TTC549 (cell line): ENCODE data around the gene OARD1.
"Not testable (repeated sequence)": the region's sequence is repeated elsewhere in the genome, so short reads cannot be mapped to it uniquely, and the experiment has no call there.

Source experiments
- FAIRE-seq: peaks from 2 replicates; lab custom pipeline; 2012; peaks lifted over from hg19 to GRCh38; lab: Jason Lieb, UNC

The OARD1 gene, protein sequence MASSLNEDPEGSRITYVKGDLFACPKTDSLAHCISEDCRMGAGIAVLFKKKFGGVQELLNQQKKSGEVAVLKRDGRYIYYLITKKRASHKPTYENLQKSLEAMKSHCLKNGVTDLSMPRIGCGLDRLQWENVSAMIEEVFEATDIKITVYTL

DNA sequence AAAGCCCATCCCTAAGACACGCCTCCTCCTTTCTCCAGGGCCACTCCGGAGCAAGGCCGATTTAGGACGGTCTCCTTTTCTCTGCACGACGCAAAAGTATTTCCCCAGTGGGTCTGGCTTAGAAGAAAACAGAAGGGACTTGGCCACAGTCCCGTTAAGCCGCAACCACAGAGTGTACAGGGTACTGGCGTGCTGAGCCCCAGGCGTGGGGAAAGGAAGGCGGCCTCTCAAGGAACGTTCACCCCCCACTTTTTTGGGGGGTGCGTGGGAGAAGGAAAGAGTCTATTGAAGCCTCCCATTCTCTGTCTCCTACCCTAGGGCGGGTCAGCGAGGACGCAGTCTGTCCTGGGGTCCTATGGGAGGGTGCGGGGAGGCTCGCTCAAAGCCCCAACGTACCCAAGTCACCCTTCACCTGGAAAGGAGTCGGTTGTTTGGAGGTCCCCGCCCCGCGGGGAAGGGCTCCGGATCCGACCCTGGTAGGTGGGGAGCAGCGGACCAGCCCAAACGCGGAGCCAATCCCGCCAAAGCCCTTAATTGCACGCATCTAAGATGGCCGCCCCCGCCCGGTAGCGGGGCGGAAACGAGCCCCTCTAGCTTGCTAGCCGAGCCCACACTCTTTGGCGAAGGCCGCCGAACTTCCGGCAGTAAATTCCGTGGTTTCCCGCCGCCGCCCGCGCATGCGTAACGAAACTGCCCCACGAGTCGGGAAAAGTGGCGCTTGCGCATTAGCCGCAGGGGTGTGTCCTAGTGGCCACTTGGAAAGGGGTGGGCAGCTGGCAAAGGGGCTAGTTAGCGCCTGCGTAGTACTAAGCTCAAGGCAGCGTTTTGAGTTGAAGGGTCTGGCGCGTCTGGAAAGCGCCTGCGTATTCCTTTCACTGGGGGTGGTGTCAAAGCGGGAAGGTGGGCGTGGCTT is at the start of gene OARD1:
Gene OARD1 (minus strand): TSS at position 434 of the 913 bp plus-strand sequence. CDS start 722 bp downstream, outside the sequence.
- FAIRE-seq = peak; percentile 98

- FAIRE-seq = no peak
Measured at GRCh38 chr6:41120058-41120457, 47.9 kb upstream of the OARD1 start.

- no peak for FAIRE-seq
Measured at GRCh38 chr6:41119508-41119907, 47.4 kb upstream of the OARD1 start.

GRCh38 chr6:41115027-41115426 is 42.9 kb upstream of the OARD1 start:
- FAIRE-seq = not testable (repeated sequence)

GRCh38 chr6:41111017-41111416 is 38.9 kb upstream of the OARD1 start:
- no peak for FAIRE-seq

GRCh38 chr6:41103847-41104246 is 31.7 kb upstream of the OARD1 start:
- no peak for FAIRE-seq

DNA sequence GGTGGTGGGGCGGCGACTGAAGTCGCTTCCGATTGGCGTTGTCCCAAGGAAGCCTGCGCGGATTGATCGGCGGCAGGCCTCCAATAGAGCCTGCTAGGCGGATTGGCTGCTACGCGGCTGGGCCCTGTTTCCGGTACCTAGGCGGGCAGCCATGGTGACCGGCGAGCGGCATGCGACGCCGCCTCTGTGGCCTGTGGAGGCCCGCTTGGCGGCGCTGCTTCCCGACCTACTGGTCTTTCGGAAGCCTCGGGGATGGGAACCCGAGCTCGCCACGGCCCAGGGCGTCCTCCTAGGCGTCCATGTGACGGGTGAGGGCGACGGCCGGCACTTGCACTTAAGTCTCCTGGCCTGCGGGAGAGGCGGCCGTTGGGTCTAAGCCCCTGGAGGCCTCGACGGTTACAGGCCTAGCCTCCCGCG is 28.7 kb upstream of the OARD1 start:
- no peak for FAIRE-seq

DNA sequence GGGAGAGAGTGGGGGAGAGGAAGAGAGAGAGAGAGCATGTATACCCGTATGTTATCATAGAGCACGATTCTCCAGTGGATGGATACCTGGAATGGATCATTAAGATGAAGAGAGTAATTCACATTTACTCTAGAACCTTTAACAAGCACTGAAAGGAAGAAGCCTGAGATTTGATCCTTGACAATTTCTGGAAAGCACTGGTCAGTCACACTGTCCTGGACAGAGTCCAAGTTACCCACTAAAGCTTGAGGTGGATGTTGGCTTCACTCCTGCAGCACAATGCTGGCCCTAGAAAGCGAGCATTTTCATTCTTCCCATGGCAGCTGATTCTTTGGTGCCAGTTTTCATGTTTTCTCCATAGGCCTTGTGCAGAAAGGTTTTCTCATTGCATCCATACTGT is 26.2 kb upstream of the OARD1 start:
- FAIRE-seq = no peak

DNA sequence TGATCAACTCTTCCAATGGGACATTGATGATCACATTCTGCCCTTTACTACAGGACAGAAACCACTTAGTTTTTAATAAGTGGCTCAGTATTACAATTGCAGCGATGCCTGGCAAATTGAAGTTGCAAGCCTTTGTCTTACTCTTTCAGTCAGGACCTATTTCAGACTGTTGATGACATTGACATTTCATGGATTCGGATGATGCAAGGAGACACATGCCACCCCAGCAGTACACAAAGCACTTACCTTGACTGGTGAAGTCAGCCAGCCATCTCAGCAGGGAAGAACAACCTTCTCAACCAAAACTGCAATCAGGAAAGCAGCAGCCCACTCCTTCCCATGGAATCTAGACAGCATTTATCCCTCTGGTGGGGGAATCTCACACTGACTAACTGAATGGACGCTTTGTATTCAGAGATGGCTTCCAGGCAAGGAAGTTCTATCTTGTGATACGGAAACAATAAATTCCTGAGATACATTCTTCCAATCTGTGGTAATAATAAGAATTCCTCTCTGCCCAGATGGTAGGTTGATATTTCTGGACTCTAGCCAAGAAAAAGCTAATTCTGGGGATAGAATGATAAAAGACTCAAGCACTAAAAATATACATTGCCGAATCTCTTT is 25.4 kb upstream of the OARD1 start:
- FAIRE-seq = no peak

DNA sequence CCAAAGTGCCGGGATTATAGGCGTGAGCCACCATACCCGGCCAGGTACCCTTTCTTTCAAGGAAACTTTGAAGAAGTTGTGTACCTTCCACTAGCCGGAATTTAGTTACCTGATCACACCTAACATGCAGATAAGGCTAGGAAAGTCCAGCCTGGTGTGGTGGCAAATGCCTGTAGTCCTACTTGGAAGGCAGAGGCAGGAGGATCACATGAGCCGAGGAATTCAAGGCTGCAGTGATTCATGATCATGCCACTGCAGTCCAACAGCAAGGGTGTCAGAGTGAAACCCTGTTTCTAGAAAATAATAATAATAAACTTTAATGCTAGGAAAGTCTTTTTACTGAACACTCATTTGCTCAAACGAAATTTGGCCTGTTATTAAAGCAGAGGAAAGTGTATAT is 21.6 kb upstream of the OARD1 start:
- FAIRE-seq = no peak

- FAIRE-seq = peak; percentile 62
Measured at GRCh38 chr6:41092421-41093140, 20.4 kb upstream of the OARD1 start.

- FAIRE-seq = no peak
Measured at GRCh38 chr6:41090841-41091761, 18.9 kb upstream of the OARD1 start.

- no peak for FAIRE-seq
Measured at GRCh38 chr6:41088451-41088850, 16.3 kb upstream of the OARD1 start.

GRCh38 chr6:41085182-41085581 is 13.0 kb upstream of the OARD1 start:
- no peak for FAIRE-seq

GRCh38 chr6:41083072-41083471 is 10.9 kb upstream of the OARD1 start:
- no peak for FAIRE-seq

DNA sequence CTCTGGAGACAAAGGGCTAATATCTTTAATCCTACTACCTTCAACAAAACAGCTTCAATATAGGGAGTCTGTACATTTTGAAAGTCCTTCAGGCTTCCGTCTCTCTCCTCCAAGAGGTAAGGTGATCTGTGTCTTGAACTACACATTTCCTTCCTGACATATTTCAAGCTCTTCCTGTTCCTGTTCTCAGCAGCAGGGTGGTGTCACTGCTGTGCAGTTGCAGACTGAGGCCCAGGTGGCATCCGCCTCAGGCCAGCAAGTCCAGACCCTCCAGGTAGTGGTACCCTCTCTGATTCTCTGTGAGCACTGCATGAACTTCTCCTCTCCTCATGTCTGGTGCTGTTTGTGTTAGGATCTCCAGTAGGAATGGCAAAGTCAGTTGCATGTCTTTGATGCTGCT is 8.5 kb upstream of the OARD1 start:
- no peak for FAIRE-seq

DNA sequence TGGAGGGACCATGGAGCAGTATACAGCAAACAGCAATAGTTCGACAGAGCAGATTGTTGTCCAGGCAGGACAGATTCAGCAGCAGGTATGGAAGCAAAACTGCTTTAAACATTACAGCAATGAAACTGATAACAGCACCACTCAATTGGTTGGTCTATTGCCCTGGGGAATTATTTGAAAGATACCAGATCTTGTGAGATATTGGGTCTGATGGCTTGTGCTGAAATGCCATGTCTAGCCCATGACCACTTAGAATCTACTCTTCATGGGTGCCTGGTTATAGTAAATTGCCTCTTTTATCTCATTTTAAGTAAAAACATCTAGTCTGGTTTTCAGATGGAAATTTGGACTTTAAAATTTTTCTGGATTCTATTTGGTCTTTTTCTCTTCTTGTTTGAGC is 6.9 kb upstream of the OARD1 start:
- FAIRE-seq = no peak

DNA sequence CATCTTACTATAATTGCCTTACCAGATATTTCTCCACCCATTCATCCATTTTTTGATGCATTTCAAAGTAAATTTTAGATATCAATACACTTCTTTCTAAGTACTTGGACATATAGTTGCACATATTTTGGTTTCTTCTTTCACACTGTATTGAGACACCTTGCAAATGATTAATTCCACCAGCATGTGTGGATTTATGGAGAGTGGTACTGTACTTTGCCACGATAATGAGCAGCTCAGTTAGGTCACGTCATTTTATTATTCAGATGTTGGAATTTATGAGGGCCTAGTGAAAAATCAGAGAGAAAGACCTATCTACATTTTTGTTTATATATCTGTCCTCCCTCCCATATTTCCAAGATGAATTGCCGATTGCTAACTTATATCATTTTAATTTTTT is 5.9 kb upstream of the OARD1 start:
- no peak for FAIRE-seq

DNA sequence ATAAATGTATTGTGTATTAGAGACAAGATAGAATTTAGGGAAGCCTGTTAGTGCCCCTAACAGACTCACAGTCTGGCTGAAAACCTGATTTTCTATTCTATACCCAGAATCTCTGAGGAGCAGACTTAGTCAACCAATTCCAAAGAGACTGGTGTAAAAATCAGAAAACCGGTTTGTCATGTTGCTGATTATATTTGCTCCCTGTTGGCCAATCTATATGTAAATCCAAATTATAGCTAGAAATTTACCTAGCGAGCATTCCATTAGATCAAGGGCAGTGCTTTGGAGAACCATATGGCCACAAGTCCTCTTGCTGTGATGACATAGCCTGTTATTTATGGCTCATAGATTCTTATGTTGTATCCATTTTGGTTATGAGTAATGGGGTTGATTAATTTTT is 5.4 kb upstream of the OARD1 start:
- FAIRE-seq = no peak

- FAIRE-seq = no peak
Measured at GRCh38 chr6:41075651-41076626, 3.8 kb upstream of the OARD1 start.
